ENCODE data around the gene SLC50A1.
A peak's percentile ranks its signal among the peaks of the same experiment; 100 is the strongest.

SLC50A1 gene

GRCh38 chr1:155134322-155134721, 1.3 kb upstream of the SLC50A1 start:
- in situ Hi-C loops (cut with MboI; ENCODE audit: low pct_unique_long_range_greater_than_20kb, low sequenced_read_pairs, unreplicated experiment): no loop called here
- DNase-seq (ENCODE audit: low spot score): no peak
- no peak for TF ChIP-seq CTCF (IDR thresholded peaks at IDR 0.05; ENCODE audit: extremely low read depth, insufficient read depth, missing control alignments)

DNA sequence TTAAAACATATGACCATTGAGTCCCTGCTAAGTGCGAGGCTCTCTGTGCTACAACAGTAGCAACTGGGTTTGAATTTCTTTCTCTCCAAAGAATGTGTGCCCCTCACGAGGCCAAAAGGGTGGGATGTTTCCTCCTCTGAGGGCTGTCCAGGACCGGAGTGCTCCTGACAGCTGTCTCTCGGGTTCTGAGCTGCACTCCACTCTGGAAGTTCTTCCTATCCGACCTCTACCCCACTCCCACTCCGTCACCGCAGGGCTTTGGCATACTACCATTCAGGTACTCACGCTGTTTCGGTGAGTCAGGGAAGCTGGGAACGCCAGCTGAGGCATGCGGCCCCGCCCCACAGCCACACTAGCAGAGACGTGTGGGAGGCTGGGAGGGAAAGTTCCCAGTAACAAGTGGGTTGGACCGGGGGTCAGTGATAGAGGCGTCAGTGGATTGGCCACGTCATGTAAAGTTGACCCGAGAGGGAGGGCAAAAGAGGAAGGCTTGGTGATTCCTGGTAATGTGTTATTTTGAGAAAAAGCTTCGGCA, 705 bp upstream of the SLC50A1 start:
- peak; percentile 54 for DNase-seq (ENCODE audit: low spot score)
- in situ Hi-C loops (cut with MboI; ENCODE audit: low pct_unique_long_range_greater_than_20kb, low sequenced_read_pairs, unreplicated experiment): no loop called here
- no peak for TF ChIP-seq CTCF (IDR thresholded peaks at IDR 0.05; ENCODE audit: extremely low read depth, insufficient read depth, missing control alignments)

DNA sequence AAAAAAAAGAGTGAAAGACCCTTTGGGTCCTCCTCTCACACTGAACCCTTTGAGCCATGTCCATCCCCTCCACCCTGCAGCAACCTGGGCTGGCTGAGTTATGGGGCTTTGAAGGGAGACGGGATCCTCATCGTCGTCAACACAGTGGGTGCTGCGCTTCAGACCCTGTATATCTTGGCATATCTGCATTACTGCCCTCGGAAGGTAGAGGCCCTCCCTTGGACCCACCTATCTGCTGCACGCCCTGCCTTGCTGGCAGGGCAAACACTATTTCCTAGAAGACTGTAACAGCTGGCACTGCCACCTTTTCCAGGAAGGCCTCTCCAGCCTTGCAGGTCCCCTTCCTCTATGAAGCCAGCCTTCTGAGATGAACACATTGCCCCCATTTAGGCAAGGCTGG, 1.1 kb downstream of the SLC50A1 start:
- no peak for DNase-seq (ENCODE audit: low spot score)
- TF ChIP-seq CTCF (IDR thresholded peaks at IDR 0.05; ENCODE audit: extremely low read depth, insufficient read depth, missing control alignments): no peak
- in situ Hi-C loops (cut with MboI; ENCODE audit: low pct_unique_long_range_greater_than_20kb, low sequenced_read_pairs, unreplicated experiment): no loop called here

GRCh38 chr1:155137154-155137949, 1.7 kb downstream of the SLC50A1 start:
- TF ChIP-seq CTCF (IDR thresholded peaks at IDR 0.05; ENCODE audit: extremely low read depth, insufficient read depth, missing control alignments): no peak
- in situ Hi-C loops (cut with MboI; ENCODE audit: low pct_unique_long_range_greater_than_20kb, low sequenced_read_pairs, unreplicated experiment): no loop called here

GRCh38 chr1:155139895-155140629, 4.4 kb downstream of the SLC50A1 start, which contains the start of gene DPM3:
Gene DPM3, minus strand, starts transcription at chr1:155140531. Its CDS starts 291 bp downstream, at chr1:155140240.
- in situ Hi-C loops (cut with MboI; ENCODE audit: low pct_unique_long_range_greater_than_20kb, low sequenced_read_pairs, unreplicated experiment): no loop called here
- DNase-seq (ENCODE audit: low spot score): peak; percentile 89
- TF ChIP-seq CTCF (IDR thresholded peaks at IDR 0.05; ENCODE audit: extremely low read depth, insufficient read depth, missing control alignments): no peak

More at GRCh38 chr1:155137154-155137949, 1.7 kb downstream of the SLC50A1 start:
- no peak for DNase-seq (ENCODE audit: low spot score)

DNA sequence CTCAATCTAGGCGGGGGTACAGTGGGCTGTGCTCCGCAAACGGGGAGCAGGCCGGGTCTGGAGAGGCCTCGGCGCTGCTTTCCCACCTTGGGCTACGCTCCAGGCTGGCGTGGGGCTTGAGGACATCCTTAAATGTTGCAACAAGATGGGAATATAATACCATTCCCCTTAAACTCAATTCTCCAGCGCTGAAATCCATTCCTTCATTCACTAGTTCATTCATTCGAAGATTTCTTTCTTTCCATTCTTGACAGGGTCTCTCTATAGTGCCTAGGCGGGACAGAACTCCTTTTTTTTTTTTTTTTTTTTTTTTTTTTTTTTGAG, 4.9 kb downstream of the SLC50A1 start:
- TF ChIP-seq CTCF (IDR thresholded peaks at IDR 0.05; ENCODE audit: extremely low read depth, insufficient read depth, missing control alignments): no peak
- no peak for DNase-seq (ENCODE audit: low spot score)
- in situ Hi-C loops (cut with MboI; ENCODE audit: low pct_unique_long_range_greater_than_20kb, low sequenced_read_pairs, unreplicated experiment): no loop called here
